Activated CD8-positive, alpha-beta memory T cell treated with anti-CD3 and anti-CD28 coated beads, Interleukin-2, amount 50 U/mL, for 24 hours (primary cell): Measurements from ENCODE around the gene ADCY4.
"Not testable (repeated sequence)": the region's sequence is repeated elsewhere in the genome, so short reads cannot be mapped to it uniquely, and the experiment has no call there.

Experiments used
- DNase-seq: peaks from one replicate; pipeline ENCODE4 v3.0.0-alpha.2; 2020; ENCODE audit errors: extremely low read depth

ADCY4 gene

DNA sequence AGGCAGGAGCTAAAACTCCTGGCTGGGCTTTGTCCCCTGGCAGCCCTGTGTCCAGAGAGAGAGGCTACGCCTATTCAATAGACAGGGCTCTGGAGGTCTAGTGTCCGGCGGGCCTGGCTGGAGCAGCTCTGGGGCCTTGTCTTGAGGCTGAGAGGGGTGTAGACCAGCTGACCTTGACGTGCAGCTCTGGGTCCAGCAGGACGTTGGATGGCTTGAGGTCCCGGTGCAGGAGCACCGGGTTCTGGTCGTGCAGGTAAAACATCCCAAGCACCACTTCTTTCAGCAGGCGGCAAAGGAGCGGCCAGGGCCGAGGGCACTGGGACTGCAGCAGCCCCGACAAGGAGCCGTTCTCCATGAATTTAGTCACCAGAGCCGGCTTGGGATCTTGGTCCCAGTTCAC is 4.0 kb upstream of the ADCY4 start:
- no peak for DNase-seq

DNA sequence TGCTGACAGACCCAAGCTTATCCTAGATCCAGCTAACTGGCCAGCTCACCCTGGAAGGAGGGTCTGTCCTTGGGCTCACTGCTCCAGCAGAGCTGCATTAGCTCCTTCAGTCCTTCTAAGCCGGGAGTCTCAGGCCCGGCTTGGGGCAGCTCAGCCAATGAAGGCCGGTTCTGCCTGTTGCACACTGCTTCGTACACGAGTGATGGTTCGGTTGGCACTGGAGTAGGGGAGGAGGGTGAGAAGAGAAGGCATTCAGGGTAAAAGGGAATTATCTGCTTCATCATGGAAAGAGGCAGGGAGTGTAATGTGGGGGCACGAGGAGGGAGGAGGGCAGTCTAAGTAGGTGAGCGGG is 2.9 kb upstream of the ADCY4 start:
- DNase-seq = no peak

DNA sequence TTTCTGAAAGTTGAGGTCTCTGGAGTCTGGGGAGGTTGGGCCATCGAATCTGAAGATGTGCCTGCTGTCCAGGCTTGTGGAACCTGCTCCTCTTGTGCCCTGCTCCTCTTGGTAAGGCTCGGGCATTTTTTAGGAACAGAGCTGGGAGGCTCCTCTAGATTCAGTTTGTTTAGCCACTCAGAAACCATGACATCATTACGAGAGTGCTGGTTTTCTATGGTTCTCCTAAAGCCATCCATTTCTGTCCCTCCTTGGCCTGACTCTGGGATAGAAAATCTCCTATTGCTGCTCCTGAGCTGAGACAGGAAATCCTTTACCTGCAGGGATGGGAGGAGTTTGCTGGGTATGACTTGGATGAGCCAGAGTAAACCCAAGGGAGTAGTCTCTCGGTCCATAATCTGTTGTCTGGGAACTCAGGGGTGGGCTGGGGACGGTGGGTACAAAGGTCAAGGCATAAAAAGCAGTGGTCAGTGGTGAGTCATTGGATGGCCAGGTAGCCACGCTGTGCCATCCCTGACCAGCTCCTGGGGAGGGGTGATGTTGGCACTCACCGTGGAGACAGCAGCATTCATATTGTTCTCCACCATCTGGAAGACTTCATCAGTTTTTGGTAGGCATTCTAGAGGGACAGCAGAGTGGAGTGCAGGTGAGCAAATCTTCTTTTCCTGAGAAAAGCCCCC is 2.4 kb upstream of the ADCY4 start:
- no peak for DNase-seq

DNA sequence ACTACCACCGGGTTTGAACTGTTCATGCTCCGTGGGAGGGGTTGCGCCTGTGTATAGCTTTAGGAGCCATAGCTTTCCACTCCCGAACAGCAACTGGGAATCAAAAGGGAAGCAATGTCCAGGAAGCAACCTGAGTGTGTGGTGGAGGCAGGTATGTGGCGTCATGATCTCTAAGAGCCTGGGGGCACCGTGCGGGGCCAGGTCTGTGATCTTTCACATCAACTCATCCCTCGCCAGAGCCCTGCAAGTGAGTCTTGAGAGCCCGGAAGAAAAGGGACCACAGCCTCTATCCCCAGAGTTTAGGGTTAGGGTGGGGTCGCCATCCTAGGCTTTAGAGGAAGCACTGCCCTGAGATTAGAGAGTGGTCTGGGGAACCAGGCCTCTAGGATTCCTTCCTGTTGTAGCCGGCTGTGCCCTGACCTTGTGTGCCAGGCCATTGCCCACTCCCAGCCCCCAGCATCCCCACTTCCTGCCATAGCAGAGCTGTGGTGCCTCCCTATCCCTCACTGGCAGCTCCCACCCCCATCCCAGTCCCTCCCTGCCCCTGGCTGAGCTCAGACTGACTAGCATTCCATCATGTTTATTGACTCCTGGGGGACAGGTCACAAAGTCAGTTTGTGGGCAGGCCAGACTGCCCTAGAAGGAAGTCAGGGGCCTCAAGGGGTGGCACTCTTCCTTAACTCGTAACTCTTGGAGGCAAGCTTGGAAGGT is 745 bp upstream of the ADCY4 start:
- no peak for DNase-seq

DNA sequence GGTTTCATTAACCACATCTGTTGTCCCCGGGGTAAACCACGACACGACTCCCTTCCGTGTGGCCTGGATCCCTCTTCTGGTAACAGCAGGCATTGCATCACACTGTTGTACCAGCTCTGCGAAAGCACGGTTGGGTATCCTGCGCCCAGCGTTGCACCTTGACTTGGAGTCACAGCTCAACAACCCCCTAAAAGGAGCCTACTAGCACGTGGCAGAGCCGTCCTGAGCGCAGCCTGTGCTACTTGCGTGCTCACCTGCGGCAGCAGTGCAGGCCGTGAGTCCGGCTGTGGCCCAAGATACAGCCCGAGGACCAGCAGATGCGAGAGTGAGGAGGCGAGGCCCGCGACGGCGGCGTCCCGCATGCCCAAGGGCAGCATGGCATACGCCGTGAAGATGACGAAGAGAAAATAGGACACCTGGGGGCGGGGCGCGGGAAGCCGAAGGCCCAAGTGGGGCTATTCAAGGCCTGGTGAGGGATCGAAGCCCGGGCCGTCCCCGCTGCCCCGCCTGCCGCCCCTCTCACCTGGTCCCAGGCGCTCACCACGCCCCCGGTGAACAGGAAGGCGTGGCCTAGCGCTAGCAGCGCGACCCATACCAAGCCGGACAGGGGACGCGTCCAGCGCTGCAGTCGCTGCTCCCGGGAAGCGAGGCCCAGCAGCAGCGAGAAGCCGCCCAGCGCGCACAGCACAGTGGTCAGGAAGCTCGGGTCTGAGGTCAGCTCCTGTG is 2.4 kb downstream of the ADCY4 start:
- peak; percentile 70 for DNase-seq

DNA sequence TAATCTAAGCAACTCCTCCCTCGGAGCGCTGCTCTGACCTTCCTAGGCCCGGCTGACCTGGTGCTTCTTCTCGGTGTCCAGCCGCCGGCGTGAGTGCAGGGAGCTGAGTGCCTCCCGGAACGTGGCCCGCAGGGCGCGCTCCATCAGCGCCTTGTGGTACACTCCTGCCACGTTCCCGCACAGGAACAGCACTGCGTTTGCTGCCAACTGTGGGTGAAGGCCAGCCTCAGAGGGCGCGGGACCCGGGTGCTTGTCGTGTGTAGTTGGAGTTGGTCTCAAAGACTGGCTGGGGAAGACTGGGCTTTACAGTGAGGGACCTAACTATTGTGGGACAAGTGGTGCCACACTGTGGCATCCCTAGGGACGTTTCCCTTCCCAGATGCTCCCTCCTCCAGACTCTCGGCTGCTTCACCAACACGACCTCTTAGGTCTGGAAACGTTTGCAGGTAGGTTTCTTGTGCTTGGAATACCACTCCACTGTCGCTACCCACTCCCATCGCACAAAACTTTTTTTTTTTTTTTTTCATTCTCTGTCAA is 3.1 kb downstream of the ADCY4 start:
- no peak for DNase-seq

DNA sequence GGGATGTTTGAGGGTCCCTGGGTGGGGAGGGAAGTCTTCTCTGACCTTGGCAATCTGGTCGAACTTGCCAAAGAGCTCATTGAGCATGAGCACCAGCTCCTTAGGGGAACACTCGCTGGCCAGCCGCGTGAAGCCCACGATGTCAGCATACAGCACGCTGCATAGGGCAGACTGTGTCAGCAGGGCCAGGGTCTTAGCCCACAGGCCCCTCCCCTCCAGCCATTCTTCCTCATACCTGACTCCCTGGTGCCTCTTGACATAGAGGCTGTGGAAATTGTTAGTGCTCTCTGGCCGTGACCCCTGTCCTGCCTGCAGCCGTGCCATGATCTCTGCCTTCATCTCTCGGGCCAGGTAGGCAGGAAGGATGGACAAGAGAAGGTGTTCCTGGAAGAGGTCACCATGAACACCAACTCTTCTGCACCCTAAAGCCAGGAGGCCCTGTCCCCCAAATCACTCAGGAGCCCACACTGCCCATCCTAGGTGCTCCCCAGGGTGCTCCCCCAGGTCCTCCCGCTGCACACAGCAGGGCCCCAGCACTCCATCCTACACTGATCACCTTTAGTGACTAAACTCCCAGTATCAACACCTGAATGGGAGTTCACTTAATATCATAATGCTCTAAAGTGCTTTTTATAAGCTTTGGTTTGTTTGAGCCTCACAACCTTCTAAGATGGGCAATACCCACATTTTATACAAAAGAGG is 3.7 kb downstream of the ADCY4 start:
- no peak for DNase-seq

DNA sequence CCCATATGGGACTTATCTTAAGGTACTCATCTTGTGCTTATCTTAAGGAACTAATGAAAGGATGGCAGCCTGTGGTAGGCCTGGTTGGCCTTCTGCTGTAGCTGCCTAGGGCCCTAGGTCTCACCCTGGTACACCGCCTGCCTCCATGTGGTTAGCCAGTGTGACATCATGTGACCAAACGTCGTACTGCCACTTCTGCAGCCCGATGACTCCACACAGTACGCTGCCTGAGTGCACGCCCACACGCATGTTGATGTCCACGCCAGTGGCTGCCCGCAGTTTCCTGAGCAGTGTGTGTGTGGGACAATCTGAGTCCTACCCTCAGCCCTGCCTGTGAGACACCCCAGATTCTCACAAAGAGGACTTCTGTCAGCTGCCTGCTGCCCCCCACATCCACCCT is 5.1 kb downstream of the ADCY4 start:
- peak; percentile 39 for DNase-seq

DNA sequence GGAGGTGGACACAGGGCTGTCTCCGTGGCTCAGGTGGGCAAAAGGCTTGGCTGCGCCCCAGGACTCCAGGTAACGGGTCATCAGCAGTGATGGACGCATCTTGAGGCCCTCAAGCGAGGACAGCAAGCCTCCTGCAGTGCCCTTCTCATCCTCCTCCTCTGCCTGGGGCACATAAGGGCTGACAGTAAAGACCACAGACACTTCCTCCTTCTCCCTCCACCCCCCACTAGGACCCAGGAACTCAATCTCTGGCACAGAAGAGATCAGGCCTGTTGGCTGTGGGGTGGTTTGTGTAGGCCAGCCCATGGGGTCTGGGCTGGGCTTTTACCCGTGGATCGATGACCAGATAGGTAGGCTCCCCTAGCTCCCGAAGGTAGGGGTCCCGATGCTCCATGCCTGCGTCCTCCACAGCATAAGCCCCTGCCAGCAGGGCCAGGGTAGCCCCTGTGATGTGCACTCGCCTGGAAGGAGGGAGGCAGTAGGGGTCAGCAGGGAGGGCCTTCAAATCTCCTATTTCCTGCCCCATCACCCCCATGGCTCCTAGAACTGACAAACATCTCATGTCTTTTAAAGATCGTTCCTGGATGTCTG is 5.7 kb downstream of the ADCY4 start:
- DNase-seq = no peak

DNA sequence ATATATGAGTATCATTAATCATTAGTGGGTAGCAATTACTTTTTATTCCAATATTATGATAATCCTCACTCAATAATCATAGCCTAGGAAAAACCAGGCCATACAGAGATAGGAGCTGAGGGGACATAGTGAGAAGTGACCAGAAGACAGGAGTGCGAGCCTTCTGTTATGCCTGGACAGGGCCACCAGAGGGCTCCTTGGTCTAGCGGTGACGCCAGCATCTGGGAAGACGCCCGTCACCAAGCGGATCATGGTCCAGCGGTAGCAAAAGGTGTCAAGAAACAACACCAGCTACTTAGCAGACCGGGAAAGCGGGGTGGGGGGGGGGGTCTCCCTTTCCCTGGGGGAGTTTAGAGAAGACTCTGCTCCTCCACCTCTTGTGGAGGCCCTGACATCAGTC is 7.0 kb downstream of the ADCY4 start:
- not testable (repeated sequence) for DNase-seq

DNA sequence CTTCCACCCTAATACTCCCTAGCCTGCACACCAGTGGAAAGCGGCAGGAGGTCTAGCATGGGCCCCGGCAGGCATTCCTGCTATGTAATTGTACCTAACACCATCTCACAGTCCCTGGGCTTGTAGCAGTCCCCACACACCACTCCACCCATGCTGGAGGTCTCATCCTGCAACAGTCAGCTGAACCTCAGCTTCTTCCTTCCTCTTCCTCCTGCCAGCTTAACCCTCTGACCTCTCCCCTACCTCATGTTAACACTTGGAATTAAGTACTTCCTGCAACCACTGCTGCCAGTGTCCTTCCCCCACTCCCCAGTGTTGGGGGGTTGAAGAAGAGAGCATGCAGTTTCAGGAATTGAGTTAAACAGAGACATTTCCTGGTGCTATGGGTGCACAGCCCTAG is 7.6 kb downstream of the ADCY4 start:
- DNase-seq = no peak

DNA sequence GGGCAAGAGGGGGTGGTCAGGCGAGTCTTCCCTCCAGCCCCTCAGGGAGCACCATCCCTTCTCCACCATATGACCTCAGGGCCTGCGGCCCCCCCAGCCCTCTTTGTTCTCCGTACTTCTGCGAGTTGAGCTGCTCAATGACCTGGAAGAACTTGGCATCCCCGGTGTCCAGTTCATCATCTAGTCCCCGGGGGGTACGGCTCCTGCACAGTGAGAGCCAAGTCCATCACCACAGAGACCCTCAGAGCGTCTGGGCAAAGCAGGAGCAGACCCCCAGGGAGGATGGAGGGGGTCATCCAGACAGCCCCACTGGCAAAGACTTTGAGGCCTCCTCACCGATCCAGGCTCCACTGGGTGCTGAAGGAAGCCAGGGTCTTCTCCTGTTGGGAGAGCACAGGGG is 8.9 kb downstream of the ADCY4 start:
- no peak for DNase-seq

DNA sequence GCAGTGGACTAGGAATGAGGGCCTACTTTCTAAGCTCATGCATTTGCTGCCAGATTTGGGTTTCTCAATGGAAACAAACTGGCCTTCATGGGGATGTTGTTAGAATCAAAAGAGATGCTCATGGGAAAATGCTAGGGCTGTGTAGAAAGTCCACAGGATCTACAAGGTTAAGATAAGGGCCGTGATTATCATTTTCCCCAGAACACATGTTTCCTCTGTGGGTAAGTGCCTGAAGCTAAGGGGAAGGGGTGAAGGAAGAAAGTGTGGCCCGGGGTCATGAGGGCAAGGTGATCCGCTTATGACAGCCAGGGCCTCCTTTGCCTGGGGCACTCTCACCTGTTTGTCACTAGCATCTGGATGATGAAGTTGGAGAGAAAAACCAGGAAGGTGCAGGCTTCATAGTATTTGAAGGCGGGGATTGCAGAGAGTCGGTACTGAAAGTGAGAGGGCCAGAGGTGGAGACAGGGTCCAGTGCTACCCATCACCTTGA is 9.8 kb downstream of the ADCY4 start:
- no peak for DNase-seq

DNA sequence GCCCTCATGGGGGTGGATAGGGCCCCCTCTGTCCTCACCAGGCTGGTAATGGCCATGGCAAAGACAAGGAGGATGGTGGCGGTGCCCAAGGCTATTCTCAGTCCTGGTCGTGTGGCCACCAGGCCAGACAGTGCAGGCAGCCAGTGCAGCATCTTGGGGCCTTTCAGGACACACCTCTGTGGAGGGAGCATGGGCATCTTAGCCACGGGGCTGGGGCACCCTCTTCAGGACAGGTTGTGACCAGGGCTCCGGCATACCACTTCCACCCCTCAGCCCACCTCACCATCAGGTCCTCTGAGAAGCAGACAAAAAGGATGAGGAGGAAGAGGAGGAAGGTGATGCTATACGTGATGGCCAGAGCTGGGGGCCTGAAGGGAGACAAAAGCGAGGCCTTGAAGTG is 10.8 kb downstream of the ADCY4 start:
- DNase-seq = no peak

DNA sequence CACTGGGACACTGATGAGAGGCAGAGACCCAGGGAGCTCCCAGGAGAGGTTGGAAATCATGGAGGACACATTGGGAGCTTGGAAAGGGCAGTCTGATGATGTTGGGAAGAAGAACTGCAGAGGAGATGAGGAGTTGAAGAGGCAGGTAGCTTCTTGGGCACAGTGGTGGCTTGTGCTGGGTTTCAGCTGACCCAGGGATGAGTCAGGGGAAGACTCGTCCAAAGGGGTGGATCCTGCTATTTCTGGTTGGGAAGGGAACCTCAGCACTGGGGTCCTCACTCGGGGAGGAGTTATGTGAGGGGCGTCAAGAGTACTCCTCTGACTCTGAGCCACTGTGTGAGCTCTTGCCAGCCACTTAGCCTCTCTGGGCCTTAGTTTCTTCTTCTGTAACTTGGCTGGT is 11.5 kb downstream of the ADCY4 start:
- DNase-seq = no peak

DNA sequence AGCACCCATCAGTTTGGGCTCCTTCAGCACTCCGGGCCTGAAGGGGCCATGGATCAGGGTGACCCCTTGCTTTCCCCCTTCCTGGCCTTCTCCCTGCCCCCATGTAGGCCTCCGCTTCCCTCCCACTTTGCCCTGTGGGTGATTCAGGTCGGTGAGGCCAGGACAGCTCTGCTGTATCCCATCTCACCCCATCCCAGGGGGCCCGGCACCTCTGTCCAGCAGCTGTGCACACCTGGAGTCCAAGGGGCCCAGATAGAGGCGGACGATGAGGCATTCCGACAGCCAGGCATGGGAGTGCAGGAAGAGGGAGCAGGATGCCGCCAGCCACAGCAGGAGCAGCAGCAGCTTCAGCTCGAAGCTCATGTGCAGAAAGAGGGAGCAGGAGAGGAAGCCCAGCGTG is 12.2 kb downstream of the ADCY4 start:
- no peak for DNase-seq

DNA sequence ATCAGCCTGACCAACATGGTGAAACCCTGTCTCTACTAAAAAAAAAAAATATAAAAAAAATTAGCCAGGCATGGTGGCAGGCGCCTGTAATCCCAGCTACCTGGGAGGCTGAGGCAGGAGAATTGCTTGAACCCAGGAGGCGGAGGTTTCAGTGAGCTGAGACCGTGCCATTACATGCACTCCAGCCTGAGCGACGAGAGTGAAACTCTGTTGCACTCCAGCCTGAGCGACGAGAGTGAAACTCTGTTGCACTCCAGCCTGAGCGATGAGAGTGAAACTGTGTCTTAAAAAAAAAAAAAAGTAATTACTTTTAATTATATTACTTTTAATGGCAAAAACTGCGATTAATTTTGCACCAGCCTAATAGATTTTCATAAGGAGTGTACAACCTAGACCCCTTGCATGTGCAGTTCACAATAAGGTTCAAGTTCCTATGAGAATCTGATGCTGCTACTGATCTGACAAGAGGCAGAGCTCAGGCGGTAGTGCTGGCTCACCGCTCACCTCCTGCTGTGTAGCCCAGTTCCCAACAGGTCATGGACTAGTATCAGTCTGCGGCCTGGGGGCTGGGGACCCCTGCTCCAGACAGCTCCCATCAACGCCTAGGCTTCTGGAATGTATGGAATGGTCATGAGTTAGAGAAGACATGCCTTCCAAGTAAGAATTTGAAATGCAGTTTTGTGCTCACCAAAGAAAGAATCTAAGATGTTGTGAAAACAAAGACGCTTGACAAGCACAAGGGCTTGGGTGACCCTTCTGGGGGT is 13.5 kb downstream of the ADCY4 start:
- no peak for DNase-seq

DNA sequence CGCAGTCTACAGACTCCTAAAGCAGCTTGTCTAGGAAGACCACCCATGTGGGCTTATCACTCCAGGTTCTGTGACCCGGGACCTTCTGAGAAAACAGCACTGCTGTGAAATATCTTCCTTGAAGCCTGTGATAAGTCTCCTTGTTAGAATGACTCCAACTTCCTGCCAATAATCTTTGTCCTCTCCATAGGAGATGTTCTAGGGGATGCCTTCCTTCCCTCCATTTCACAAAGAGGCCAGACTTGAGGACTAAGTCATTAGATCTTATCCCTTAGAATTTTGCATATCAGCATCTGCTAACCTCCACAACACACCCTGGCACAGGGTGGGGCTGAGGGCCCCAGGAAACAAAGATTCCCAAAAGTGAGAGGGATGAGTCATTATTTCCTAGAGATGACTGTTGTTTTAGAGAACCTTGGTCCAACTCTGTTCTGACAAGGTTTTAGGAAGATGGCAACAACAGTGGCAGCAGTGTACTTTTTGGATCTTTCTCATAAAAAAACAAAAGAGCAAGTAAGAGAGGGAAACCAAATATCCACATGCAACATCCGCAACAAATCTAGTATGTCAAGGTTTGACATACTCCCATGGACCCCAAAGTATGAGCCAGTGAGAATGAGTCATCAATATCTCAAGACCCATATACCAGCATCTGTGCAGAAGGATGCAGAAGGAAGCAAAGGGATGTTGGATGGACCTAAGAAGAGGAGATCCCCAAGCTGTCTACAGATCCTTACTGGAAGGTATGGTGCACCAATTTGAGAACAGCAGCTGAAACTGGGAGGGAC is 17.5 kb downstream of the ADCY4 start:
- no peak for DNase-seq

DNA sequence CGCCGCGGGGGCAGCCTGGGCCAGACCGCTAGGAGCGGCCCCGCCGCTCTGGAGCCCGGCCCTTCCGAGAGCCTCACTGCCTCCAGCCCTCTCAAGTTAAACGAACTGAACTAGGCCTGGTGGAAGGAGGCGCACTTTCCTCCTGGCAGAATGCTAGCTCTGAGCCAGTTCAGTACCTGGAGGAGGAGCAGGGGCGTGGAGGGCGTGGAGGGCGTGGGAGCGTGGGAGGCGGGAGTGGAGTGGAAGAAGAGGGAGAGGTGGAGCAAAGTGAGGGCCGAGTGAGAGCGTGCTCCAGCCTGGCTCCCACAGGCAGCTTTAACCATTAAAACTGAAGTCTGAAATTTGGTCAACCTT is 18.3 kb downstream of the ADCY4 start:
- DNase-seq = no peak
